PC-3 (cell line): ENCODE results near the gene HES2. TPM values are rescaled to one million over a fixed set of nuclear protein-coding genes. Genes with fewer than 3 reads are reported as not detected.

ENCODE experiments used
- ATAC-seq: fragments of 200-7000 bp; cut with Tn5 transposase; 2 replicates; pipeline ENCODE4 v1.9.1; 2020; ENCODE audit warnings: mild to moderate bottlenecking, moderate library complexity
- BruUV-seq: library from RNA; stranded (reverse); fragments of 400-500 nt; replicated peaks from 2 replicates; lab custom pipeline; 2021; lab: Mats Ljungman, UMichigan
- CTCF ChIA-PET: fragments of 300-600 bp; sonication (Branson Sonifier 250); formaldehyde crosslinking; loops from one replicate; lab custom pipeline; 2022; ENCODE audit warnings: antibody characterized with exemption; lab: Charles Lee
- POLR2A ChIA-PET: fragments of 300-600 bp; sonication (Branson Sonifier 250); formaldehyde crosslinking; loops from one replicate; lab custom pipeline; 2022; ENCODE audit warnings: antibody characterized with exemption; ENCODE audit not compliant: unreplicated experiment; lab: Charles Lee
- DNase-seq: peaks from one replicate; pipeline ENCODE4 v3.0.0-alpha.2; 2015
- H2AFZ ChIP-seq: fragments of 300-600 bp; sonication (generic); 2 replicates; pipeline ENCODE4 v1.6.0; 2016; ENCODE audit warnings: antibody characterized with exemption, low read length
- H3F3A ChIP-seq: fragments of 300-600 bp; sonication (generic); one replicate; pipeline ENCODE4 v1.6.0; 2017; ENCODE audit warnings: antibody characterized with exemption, low read length, control low read depth, mild to moderate bottlenecking; ENCODE audit not compliant: unreplicated experiment
- H3K27ac ChIP-seq: fragments of 300-600 bp; sonication (generic); 2 replicates; pipeline ENCODE4 v1.5.1; 2016; ENCODE audit warnings: mild to moderate bottlenecking, low read length
- H3K27me3 ChIP-seq: fragments of 300-600 bp; sonication (generic); 2 replicates; pipeline ENCODE4 v1.6.1; 2016; ENCODE audit warnings: low read length, mixed read lengths
- H3K36me3 ChIP-seq: fragments of 300-600 bp; sonication (generic); 2 replicates; pipeline ENCODE4 v1.6.1; 2016; ENCODE audit warnings: low read depth, mixed run types, low read length, mixed read lengths
- H3K4me1 ChIP-seq: fragments of 300-600 bp; sonication (generic); 2 replicates; pipeline ENCODE4 v1.5.1; 2016; ENCODE audit warnings: low read length; ENCODE audit not compliant: insufficient read depth
- H3K4me2 ChIP-seq: fragments of 300-600 bp; sonication (generic); 2 replicates; pipeline ENCODE4 v1.6.0; 2016; ENCODE audit warnings: low read length
- H3K4me3 ChIP-seq: fragments of 300-600 bp; sonication (generic); 2 replicates; pipeline ENCODE4 v1.5.1; 2016; ENCODE audit warnings: mild to moderate bottlenecking, low read length, mixed read lengths
- H3K79me2 ChIP-seq: fragments of 300-600 bp; sonication (generic); 2 replicates; pipeline ENCODE4 v1.6.1; 2017; ENCODE audit warnings: low read length, mixed read lengths
- H3K9ac ChIP-seq: fragments of 300-600 bp; sonication (generic); 2 replicates; pipeline ENCODE4 v1.6.0; 2016; ENCODE audit warnings: mild to moderate bottlenecking, low read length
- H3K9me2 ChIP-seq: fragments of 300-600 bp; sonication (generic); replicated peaks from 2 replicates; pipeline ENCODE4 v1.6.1; 2016; ENCODE audit warnings: mixed run types, low read length, mixed read lengths
- H3K9me3 ChIP-seq: fragments of 300-600 bp; sonication (generic); 2 replicates; pipeline ENCODE4 v1.6.1; 2016; ENCODE audit warnings: low read length, mixed read lengths
- H4K20me1 ChIP-seq: fragments of 300-600 bp; sonication (generic); 2 replicates; pipeline ENCODE4 v1.6.1; 2016; ENCODE audit warnings: low read length, mixed read lengths
- EZH2 ChIP-seq: fragments of 300-600 bp; sonication (generic); IDR thresholded peaks from one replicate; pipeline ENCODE4 v1.6.1; 2017; ENCODE audit warnings: antibody characterized with exemption, mild to moderate bottlenecking, low read length; ENCODE audit not compliant: unreplicated experiment
- EZH2phosphoT487 ChIP-seq: fragments of 300-600 bp; sonication (generic); IDR thresholded peaks from 2 replicates; pipeline ENCODE4 v1.6.1; 2018; ENCODE audit warnings: mild to moderate bottlenecking, antibody characterized with exemption, low read length, borderline replicate concordance
- intact Hi-C: fragments of 100-400 bp; cut with micrococcal nuclease; formaldehyde crosslinking; loops from 2 replicates; pipeline ENCODE4 v1.9.0; 2023
- total RNA-seq: library from RNA; depleted of rRNA; stranded (reverse); fragments of >200 nt; gene quantifications from 2 replicates; pipeline ENCODE4 v1.2.3, GENCODE V29; 2014
- TF ChIP-seq, protein P1 (sequence below): fragments of 300-600 bp; sonication (generic); conservative IDR thresholded peaks from 2 replicates; pipeline ENCODE4 v1.5.1; 2017; ENCODE audit warnings: antibody characterized with exemption, low read depth, mild to moderate bottlenecking, low read length

The HES2 gene
- total RNA-seq, 1 experiment from 2014 or later, result 42.9 TPM

DNA sequence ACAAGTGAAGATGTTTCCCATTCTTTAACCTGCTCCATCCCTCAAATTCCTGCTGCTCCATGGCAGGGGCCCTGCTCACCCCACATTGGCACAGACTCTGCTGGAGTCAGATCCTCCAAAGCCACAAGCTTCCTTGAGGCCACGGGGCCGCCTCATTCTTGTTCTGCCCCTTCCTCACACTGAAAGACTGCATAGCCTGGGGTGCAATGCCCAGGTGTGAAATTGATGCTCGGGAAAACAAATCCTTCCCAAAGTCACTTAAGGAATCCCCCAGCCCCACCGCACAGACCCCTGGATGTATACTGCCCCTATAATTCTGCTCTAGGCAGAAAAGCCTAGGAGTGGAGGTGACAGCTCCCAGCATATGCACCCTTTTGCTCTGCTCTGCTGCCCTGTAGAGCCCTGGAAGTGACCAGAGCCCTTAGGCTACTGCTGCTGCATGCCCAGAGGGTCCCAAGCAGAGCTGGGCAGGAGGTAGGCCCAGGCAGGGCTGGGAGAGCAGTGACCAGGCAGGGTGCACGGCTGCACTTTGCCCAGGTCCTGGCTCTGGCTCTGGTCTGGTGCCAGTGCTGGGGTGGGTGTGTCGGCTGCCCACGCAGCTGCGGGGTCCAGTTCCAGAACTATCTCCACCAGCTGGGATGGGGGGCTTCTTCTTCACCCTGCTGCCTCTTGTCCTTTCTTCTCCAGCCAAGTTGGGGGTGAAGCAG lies 1.6 kb downstream of the HES2 start:
- no peak overlapping the region for H3K4me3 ChIP-seq
- no peaks in the 10 kb centered on the region for H3K36me3 ChIP-seq
- H3K27me3 ChIP-seq, result no peaks in the 10 kb centered on the region
- H3F3A ChIP-seq, result no peaks in the 10 kb centered on the region
- intact Hi-C loops, result no loop called here
- ChIA-PET POLR2A (no interaction called here), CTCF (no interaction called here)
- H3K9ac ChIP-seq, result no peak overlapping the region
- no peak overlapping the region for H2AFZ ChIP-seq
- no peaks in the 10 kb centered on the region; the same call in 1 of the 2 replicates for H3K79me2 ChIP-seq
- no peaks in the 10 kb centered on the region for H3K9me3 ChIP-seq
- 0 out of 2 replicates have a peak, but pooled peaks cover 6% of the 10 kb centered on the region for H4K20me1 ChIP-seq
- peaks cover 61% of the 10 kb centered on the region for H3K4me1 ChIP-seq
- no peaks in the 10 kb centered on the region for H3K9me2 ChIP-seq
- H3K4me2 ChIP-seq, result peak overlapping the region; percentile 87
- DNase-seq, result no peak
- TF ChIP-seq EZH2, result no peak
- TF ChIP-seq EZH2phosphoT487, result no peak
- TF ChIP-seq, protein P1, sequence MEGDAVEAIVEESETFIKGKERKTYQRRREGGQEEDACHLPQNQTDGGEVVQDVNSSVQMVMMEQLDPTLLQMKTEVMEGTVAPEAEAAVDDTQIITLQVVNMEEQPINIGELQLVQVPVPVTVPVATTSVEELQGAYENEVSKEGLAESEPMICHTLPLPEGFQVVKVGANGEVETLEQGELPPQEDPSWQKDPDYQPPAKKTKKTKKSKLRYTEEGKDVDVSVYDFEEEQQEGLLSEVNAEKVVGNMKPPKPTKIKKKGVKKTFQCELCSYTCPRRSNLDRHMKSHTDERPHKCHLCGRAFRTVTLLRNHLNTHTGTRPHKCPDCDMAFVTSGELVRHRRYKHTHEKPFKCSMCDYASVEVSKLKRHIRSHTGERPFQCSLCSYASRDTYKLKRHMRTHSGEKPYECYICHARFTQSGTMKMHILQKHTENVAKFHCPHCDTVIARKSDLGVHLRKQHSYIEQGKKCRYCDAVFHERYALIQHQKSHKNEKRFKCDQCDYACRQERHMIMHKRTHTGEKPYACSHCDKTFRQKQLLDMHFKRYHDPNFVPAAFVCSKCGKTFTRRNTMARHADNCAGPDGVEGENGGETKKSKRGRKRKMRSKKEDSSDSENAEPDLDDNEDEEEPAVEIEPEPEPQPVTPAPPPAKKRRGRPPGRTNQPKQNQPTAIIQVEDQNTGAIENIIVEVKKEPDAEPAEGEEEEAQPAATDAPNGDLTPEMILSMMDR, result no peak
- BruUV-seq, result TSS peak; percentile 30
- H3K27ac ChIP-seq, result no peak overlapping the region
- ATAC-seq, result no peak

DNA sequence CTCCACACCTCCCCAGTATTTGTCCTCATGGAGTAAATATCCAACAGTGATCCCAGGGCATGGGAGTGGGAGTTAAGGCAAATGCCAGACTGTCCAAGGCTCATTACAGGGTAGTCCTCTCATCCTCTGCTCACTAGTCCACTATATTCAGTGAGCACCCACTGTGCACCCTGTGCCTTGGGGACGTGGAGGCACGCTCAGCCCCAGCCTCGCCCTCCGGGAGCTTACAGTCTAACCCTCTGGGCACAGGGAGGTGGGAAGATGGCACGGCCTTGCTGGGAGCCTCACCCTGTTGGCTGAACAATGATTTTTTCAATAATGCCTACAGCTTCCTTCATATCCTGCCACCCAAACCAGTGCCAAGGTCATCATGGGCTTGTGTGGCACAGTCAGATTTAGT lies 2.8 kb downstream of the HES2 start:
- ChIA-PET POLR2A (no interaction called here), CTCF (no interaction called here)
- Histone ChIP-seq H4K20me1 (0 out of 2 replicates have a peak, but pooled peaks cover 6% of the 10 kb centered on the region), H3K9me3 (no peaks in the 10 kb centered on the region), H3K4me1 (peaks cover 61% of the 10 kb centered on the region), H3K79me2 (no peaks in the 10 kb centered on the region; the same call in 1 of the 2 replicates), H3K27ac (no peak overlapping the region), H3K4me3 (no peak overlapping the region), H3K4me2 (no peak overlapping the region), H3K9me2 (no peaks in the 10 kb centered on the region), H3K9ac (no peak overlapping the region), H2AFZ (no peak overlapping the region), H3F3A (no peaks in the 10 kb centered on the region), H3K27me3 (no peaks in the 10 kb centered on the region), H3K36me3 (no peaks in the 10 kb centered on the region)
- no peak for DNase-seq
- intact Hi-C loops, result no loop called here
- no peak for TF ChIP-seq EZH2phosphoT487
- no peak for TF ChIP-seq EZH2
- TF ChIP-seq, protein P1, result no peak
- ATAC-seq, result no peak
- BruUV-seq, result no TSS peak

DNA sequence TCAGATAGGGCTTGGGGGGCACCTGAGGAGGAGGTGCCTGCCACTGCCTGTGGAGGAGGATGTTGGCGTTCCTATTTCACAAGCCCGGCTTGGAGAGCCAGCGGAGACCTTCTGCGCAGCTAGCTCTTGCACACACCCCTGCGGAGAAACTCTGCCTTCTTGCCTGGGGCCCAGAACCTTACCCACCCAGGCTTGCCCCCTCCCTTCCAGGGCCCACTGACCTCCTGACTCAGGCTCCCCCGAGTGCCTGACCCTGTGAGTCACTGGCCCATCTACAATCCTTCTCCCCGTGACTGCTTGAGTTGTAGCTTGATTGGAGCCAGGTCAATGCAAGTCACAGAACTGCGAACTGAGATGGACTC lies 3.4 kb downstream of the HES2 start:
- ATAC-seq (no peak), DNase-seq (no peak)
- no peaks in the 10 kb centered on the region; the same call in 1 of the 2 replicates for H3K79me2 ChIP-seq
- ChIA-PET CTCF (no interaction called here), POLR2A (no interaction called here)
- peaks cover 55% of the 10 kb centered on the region for H3K4me1 ChIP-seq
- BruUV-seq, result no TSS peak
- H3K9me3 ChIP-seq, result no peaks in the 10 kb centered on the region
- no peaks in the 10 kb centered on the region for H3K36me3 ChIP-seq
- no peaks in the 10 kb centered on the region for H3K9me2 ChIP-seq
- H3K27ac ChIP-seq, result no peak overlapping the region
- no peaks in the 10 kb centered on the region for H3F3A ChIP-seq
- H4K20me1 ChIP-seq, result 0 out of 2 replicates have a peak, but pooled peaks cover 6% of the 10 kb centered on the region
- no peaks in the 10 kb centered on the region for H3K27me3 ChIP-seq
- TF ChIP-seq, protein P1, result no peak
- TF ChIP-seq EZH2phosphoT487 (no peak), EZH2 (no peak)
- H3K9ac ChIP-seq, result no peak overlapping the region
- no peak overlapping the region for H2AFZ ChIP-seq
- H3K4me2 ChIP-seq, result no peak overlapping the region
- intact Hi-C loops, result no loop called here
- H3K4me3 ChIP-seq, result no peak overlapping the region
